HEK293 (cell line): ENCODE data around the gene GRB14.

ENCODE experiments used
- CTCF ChIA-PET: fragments of 350-600 bp; formaldehyde crosslinking; extraction: SDS; loops from one replicate; lab custom pipeline; 2021; ENCODE audit warnings: antibody characterized with exemption; lab: Yijun Ruan, JAX
- POLR2A ChIA-PET: fragments of 300-600 bp; formaldehyde crosslinking; extraction: SDS; loops from one replicate; lab custom pipeline; 2020; ENCODE audit warnings: antibody characterized with exemption, inconsistent platforms; lab: Yijun Ruan, JAX
- H3K27ac ChIP-seq: fragments of 200-500 bp; sonication (Bioruptor generic); 2 replicates; pipeline ENCODE4 v1.5.1; 2014; ENCODE audit warnings: low read depth, low read length, control low read depth, inconsistent platforms; ENCODE audit errors: extremely low read depth
- H3K36me3 ChIP-seq, 2 experiments: fragments of 200-500 bp in 1 of 2; sonication (Bioruptor generic) in 1 of 2; 1 replicate in 1 of 2; 2 replicates in 1 of 2; pipeline ENCODE4 v1.5.1; 2014 to 2017; ENCODE audit warnings: inconsistent platforms in 2 of 2, low read length in 2 of 2; ENCODE audit not compliant: control insufficient read depth in 2 of 2, insufficient read depth in 1 of 2
- H3K4me1 ChIP-seq: fragments of 200-500 bp; sonication (Bioruptor generic); 2 replicates; pipeline ENCODE4 v1.5.1; 2014; ENCODE audit warnings: mild to moderate bottlenecking, low read length, inconsistent platforms; ENCODE audit not compliant: control insufficient read depth, insufficient read depth
- H3K4me3 ChIP-seq: 2 replicates; pipeline ENCODE4 v1.5.1; 2011; ENCODE audit warnings: low read depth, mild to moderate bottlenecking, control low read depth, low read length, moderate library complexity
- H3K9me3 ChIP-seq: fragments of 200-500 bp; sonication (Bioruptor generic); 2 replicates; pipeline ENCODE4 v1.5.1; 2014; ENCODE audit warnings: low read depth, low read length, inconsistent platforms; ENCODE audit not compliant: control insufficient read depth, insufficient read depth
- HOXD13 ChIP-seq: sonication (generic); formaldehyde crosslinking; IDR thresholded peaks from 2 replicates; pipeline ENCODE4 v1.8.0; 2022; ENCODE audit warnings: missing genetic modification reagents, borderline replicate concordance
- INSM2 ChIP-seq: fragments of 450-650 bp; formaldehyde crosslinking; IDR thresholded peaks from 2 replicates; pipeline ENCODE4 v1.5.1; 2016; ENCODE audit warnings: missing biosample characterization, missing genetic modification characterization
- SETDB1 ChIP-seq: IDR thresholded peaks from one replicate; pipeline ENCODE4 v1.6.1; 2017; ENCODE audit warnings: mild to moderate bottlenecking, low read length, moderate library complexity, mixed read lengths; ENCODE audit not compliant: insufficient read length
- SP2 ChIP-seq: fragments of 450-650 bp; formaldehyde crosslinking; IDR thresholded peaks from 2 replicates; pipeline ENCODE4 v1.5.1; 2016; ENCODE audit warnings: missing biosample characterization, missing genetic modification characterization
- SP3 ChIP-seq: fragments of 450-650 bp; formaldehyde crosslinking; IDR thresholded peaks from 2 replicates; pipeline ENCODE4 v1.5.1; 2016; ENCODE audit warnings: missing biosample characterization, missing genetic modification characterization
- TCF7L2 ChIP-seq: IDR thresholded peaks from 2 replicates; pipeline ENCODE4 v1.6.1; 2011; ENCODE audit warnings: low read depth, mild to moderate bottlenecking, inconsistent platforms, low read length, moderate library complexity, borderline replicate concordance
- ZEB2 ChIP-seq: fragments of 450-650 bp; formaldehyde crosslinking; IDR thresholded peaks from 2 replicates; pipeline ENCODE4 v1.5.1; 2016; ENCODE audit warnings: missing biosample characterization, missing genetic modification characterization
- ZFP3 ChIP-seq: fragments of 450-650 bp; formaldehyde crosslinking; IDR thresholded peaks from 2 replicates; pipeline ENCODE4 v1.5.1; 2016; ENCODE audit warnings: low read depth, missing biosample characterization, missing genetic modification characterization
- ZNF175 ChIP-seq: fragments of 450-650 bp; formaldehyde crosslinking; IDR thresholded peaks from 2 replicates; pipeline ENCODE4 v1.5.1; 2016; ENCODE audit warnings: missing biosample characterization, missing genetic modification characterization
- ZNF19 ChIP-seq: fragments of 450-650 bp; formaldehyde crosslinking; IDR thresholded peaks from 2 replicates; pipeline ENCODE4; 2016; ENCODE audit warnings: missing biosample characterization, missing genetic modification characterization, low read depth
- ZNF239 ChIP-seq: fragments of 450-650 bp; formaldehyde crosslinking; IDR thresholded peaks from 2 replicates; pipeline ENCODE4 v1.5.1; 2016; ENCODE audit warnings: missing biosample characterization, missing genetic modification characterization
- ZNF266 ChIP-seq: fragments of 450-650 bp; formaldehyde crosslinking; IDR thresholded peaks from 2 replicates; pipeline ENCODE4 v1.5.1; 2016; ENCODE audit warnings: missing biosample characterization, missing genetic modification characterization, low read depth
- ZNF37A ChIP-seq: fragments of 450-650 bp; IDR thresholded peaks from 2 replicates; pipeline ENCODE4 v1.5.1; 2018; ENCODE audit warnings: missing biosample characterization, missing genetic modification characterization
- ZNF416 ChIP-seq: fragments of 450-650 bp; formaldehyde crosslinking; IDR thresholded peaks from 2 replicates; pipeline ENCODE4 v1.5.1; 2016; ENCODE audit warnings: missing biosample characterization, missing genetic modification characterization
- ZNF501 ChIP-seq: fragments of 450-650 bp; formaldehyde crosslinking; IDR thresholded peaks from 2 replicates; pipeline ENCODE4 v1.5.1; 2016; ENCODE audit warnings: missing biosample characterization, missing genetic modification characterization
- ZNF521 ChIP-seq: fragments of 450-650 bp; formaldehyde crosslinking; IDR thresholded peaks from 2 replicates; pipeline ENCODE4 v1.5.1; 2017; ENCODE audit warnings: missing biosample characterization, mild to moderate bottlenecking, missing genetic modification characterization
- ZNF560 ChIP-seq: fragments of 450-650 bp; formaldehyde crosslinking; IDR thresholded peaks from 2 replicates; pipeline ENCODE4 v1.5.1; 2017; ENCODE audit warnings: missing biosample characterization, missing genetic modification characterization, borderline replicate concordance
- ZNF571 ChIP-seq: fragments of 450-650 bp; formaldehyde crosslinking; IDR thresholded peaks from 2 replicates; pipeline ENCODE4 v1.5.0; 2017; ENCODE audit warnings: missing biosample characterization, missing genetic modification characterization
- ZNF585B ChIP-seq: fragments of 450-650 bp; formaldehyde crosslinking; IDR thresholded peaks from 2 replicates; pipeline ENCODE4 v1.5.1; 2016; ENCODE audit warnings: missing biosample characterization, missing genetic modification characterization
- ZNF600 ChIP-seq: fragments of 450-650 bp; formaldehyde crosslinking; IDR thresholded peaks from 2 replicates; pipeline ENCODE4 v1.5.1; 2016; ENCODE audit warnings: missing biosample characterization, missing genetic modification characterization
- ZNF610 ChIP-seq: fragments of 450-650 bp; formaldehyde crosslinking; IDR thresholded peaks from 2 replicates; pipeline ENCODE4 v1.5.1; 2016; ENCODE audit warnings: missing biosample characterization, missing genetic modification characterization, borderline replicate concordance
- TF ChIP-seq, protein P1 (sequence below): fragments of 450-650 bp; formaldehyde crosslinking; IDR thresholded peaks from 2 replicates; pipeline ENCODE4 v1.5.1; 2016; ENCODE audit warnings: missing biosample characterization, missing genetic modification characterization
- TF ChIP-seq, protein P2 (sequence below): fragments of 450-650 bp; formaldehyde crosslinking; IDR thresholded peaks from 2 replicates; pipeline ENCODE4 v1.5.1; 2016; ENCODE audit warnings: missing biosample characterization, missing genetic modification characterization
- TF ChIP-seq, protein P3 (sequence below): fragments of 450-650 bp; formaldehyde crosslinking; IDR thresholded peaks from 2 replicates; pipeline ENCODE4 v1.5.1; 2016; ENCODE audit warnings: missing biosample characterization, missing genetic modification characterization, borderline replicate concordance

The GRB14 gene

DNA sequence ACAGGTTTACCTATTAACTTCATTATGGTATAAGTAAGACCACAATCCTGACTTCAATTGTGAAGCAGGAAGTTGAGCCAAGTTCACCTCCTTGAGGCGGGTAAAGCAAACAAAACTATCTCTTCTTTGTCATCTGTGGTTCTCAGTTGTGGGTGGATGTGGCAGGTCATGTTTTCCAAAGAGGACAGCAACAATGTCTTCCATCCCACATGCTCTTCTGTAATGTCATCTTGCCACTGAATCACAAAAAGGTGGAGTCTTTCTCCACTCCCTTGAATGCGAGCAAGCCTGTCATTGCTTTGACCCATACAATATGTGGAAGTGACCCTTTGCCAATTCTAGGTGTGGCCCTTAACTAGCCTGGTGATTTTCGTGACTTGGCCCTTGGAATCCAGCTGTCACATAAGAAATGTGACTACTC, 98.7 kb downstream of the GRB14 start:
- Histone ChIP-seq H3K27ac (no peak overlapping the region), H3K9me3 (no peaks in the 10 kb centered on the region), H3K36me3 (no peaks in the 10 kb centered on the region), H3K4me1 (no peaks in the 10 kb centered on the region), H3K4me3 (no peak overlapping the region)
- CTCF ChIA-PET = no interaction called here
- TF ChIP-seq ZNF610 (tag by site-specific recombination) (no peak), ZNF37A (tag by site-specific recombination) (no peak), INSM2 (tag by site-specific recombination) (no peak), ZNF600 (tag by site-specific recombination) (no peak), ZNF571 (tag by site-specific recombination) (no peak), ZNF175 (no peak), SP2 (tag by site-specific recombination) (no peak), SP3 (tag by site-specific recombination) (no peak)
- TF ChIP-seq, protein P1, sequence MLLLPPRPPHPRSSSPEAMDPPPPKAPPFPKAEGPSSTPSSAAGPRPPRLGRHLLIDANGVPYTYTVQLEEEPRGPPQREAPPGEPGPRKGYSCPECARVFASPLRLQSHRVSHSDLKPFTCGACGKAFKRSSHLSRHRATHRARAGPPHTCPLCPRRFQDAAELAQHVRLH (tag by site-specific recombination) = no peak
- TF ChIP-seq, protein P2, sequence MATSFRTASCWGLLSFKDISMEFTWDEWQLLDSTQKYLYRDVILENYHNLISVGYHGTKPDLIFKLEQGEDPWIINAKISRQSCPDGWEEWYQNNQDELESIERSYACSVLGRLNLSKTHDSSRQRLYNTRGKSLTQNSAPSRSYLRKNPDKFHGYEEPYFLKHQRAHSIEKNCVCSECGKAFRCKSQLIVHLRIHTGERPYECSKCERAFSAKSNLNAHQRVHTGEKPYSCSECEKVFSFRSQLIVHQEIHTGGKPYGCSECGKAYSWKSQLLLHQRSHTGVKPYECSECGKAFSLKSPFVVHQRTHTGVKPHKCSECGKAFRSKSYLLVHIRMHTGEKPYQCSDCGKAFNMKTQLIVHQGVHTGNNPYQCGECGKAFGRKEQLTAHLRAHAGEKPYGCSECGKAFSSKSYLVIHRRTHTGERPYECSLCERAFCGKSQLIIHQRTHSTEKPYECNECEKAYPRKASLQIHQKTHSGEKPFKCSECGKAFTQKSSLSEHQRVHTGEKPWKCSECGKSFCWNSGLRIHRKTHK (tag by site-specific recombination) = no peak
- POLR2A ChIA-PET = no interaction called here

DNA sequence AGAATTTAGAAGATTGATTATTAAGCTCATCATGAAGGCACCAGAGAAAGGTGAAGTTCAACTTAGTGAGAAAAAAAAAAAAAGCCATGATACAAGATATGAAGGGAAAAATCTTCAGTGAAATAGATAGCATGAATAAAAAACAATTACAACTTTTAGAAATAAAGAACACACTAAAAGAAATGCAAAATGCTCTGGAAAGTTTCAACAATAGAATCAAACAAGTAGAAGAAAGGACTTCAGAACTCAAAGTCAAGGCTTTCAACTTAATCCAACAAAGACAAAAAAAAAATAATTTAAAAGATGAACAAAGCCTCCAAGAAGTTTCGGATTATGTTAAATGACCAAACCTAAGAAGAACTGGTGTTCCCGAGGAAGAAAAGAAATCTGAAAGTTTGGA, 105.5 kb downstream of the GRB14 start:
- Histone ChIP-seq H3K36me3 (no peaks in the 10 kb centered on the region), H3K4me3 (no peak overlapping the region), H3K27ac (no peak overlapping the region), H3K9me3 (no peaks in the 10 kb centered on the region), H3K4me1 (no peaks in the 10 kb centered on the region)
- TF ChIP-seq ZNF239 (tag by site-specific recombination) (no peak), SETDB1 (peak; percentile 20)
- CTCF ChIA-PET = interaction anchor here (0.7 kb wide), 1 partner anchor 87 kb away, joined by 3 read pairs; no protein-coding TSS in a partner anchor
- POLR2A ChIA-PET = no interaction called here

- H3K4me3 ChIP-seq = no peak overlapping the region
- no peaks in the 10 kb centered on the region for H3K4me1 ChIP-seq
- no peaks in the 10 kb centered on the region for H3K36me3 ChIP-seq
- no peaks in the 10 kb centered on the region for H3K9me3 ChIP-seq
- ChIA-PET POLR2A (no interaction called here), CTCF (interaction anchor here (0.7 to 1.0 kb wide), 3 partner anchors 85 to 92 kb away, joined by 3 to 5 read pairs (median 3); no protein-coding TSS in a partner anchor)
- no peak overlapping the region for H3K27ac ChIP-seq
- no peak for TF ChIP-seq TCF7L2
- TF ChIP-seq ZNF266 = no peak
- no peak for TF ChIP-seq ZNF560
- no peak for TF ChIP-seq ZEB2 (tag by site-specific recombination)
- TF ChIP-seq, protein P3, sequence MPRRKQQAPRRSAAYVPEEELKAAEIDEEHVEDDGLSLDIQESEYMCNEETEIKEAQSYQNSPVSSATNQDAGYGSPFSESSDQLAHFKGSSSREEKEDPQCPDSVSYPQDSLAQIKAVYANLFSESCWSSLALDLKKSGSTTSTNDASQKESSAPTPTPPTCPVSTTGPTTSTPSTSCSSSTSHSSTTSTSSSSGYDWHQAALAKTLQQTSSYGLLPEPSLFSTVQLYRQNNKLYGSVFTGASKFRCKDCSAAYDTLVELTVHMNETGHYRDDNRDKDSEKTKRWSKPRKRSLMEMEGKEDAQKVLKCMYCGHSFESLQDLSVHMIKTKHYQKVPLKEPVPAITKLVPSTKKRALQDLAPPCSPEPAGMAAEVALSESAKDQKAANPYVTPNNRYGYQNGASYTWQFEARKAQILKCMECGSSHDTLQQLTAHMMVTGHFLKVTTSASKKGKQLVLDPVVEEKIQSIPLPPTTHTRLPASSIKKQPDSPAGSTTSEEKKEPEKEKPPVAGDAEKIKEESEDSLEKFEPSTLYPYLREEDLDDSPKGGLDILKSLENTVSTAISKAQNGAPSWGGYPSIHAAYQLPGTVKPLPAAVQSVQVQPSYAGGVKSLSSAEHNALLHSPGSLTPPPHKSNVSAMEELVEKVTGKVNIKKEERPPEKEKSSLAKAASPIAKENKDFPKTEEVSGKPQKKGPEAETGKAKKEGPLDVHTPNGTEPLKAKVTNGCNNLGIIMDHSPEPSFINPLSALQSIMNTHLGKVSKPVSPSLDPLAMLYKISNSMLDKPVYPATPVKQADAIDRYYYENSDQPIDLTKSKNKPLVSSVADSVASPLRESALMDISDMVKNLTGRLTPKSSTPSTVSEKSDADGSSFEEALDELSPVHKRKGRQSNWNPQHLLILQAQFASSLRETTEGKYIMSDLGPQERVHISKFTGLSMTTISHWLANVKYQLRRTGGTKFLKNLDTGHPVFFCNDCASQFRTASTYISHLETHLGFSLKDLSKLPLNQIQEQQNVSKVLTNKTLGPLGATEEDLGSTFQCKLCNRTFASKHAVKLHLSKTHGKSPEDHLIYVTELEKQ (tag by site-specific recombination) = no peak
- TF ChIP-seq ZFP3 (tag by site-specific recombination) = no peak
- TF ChIP-seq ZNF501 (tag by site-specific recombination) = no peak
- no peak for TF ChIP-seq ZNF416 (tag by site-specific recombination)
- TF ChIP-seq ZNF19 (tag by site-specific recombination) = no peak
- no peak for TF ChIP-seq ZNF521
- no peak for TF ChIP-seq HOXD13 (CRISPR knock-in tag)
- no peak for TF ChIP-seq ZNF585B (tag by site-specific recombination)
- TF ChIP-seq INSM2 (tag by site-specific recombination) = no peak
These were observed 106.3 kb downstream of the GRB14 start for GRCh38 chr2:164515030-164515429.
